PC-9 (cell line): ENCODE results near the gene ITGA2B.

Experiments
- CTCF ChIP-seq: fragments of 200-600 bp; sonication (generic); conservative IDR thresholded peaks from 2 replicates; pipeline ENCODE4 v1.6.1; 2017; ENCODE audit warnings: mixed run types, antibody characterized with exemption, mild to moderate bottlenecking, moderate library complexity
- EZH2 ChIP-seq: fragments of 200-600 bp; sonication (generic); IDR thresholded peaks from 2 replicates; pipeline ENCODE4 v1.8.0; 2017; ENCODE audit warnings: antibody characterized with exemption, low read depth

GRCh38 chr17:44380767-44381166 lies 8.7 kb downstream of the ITGA2B start:
- TF ChIP-seq CTCF (no peak), EZH2 (no peak)
